NT2/D1 (cell line): ENCODE data around the gene ESAM.

ENCODE experiments used
- SUZ12 ChIP-seq: IDR thresholded peaks from 2 replicates; pipeline ENCODE4 v1.6.1; 2011; ENCODE audit not compliant: insufficient read length, insufficient read depth; ENCODE audit errors: extremely low read depth
- YY1 ChIP-seq: IDR thresholded peaks from 2 replicates; pipeline ENCODE4 v1.6.1; 2011; ENCODE audit not compliant: insufficient read length, insufficient read depth

DNA sequence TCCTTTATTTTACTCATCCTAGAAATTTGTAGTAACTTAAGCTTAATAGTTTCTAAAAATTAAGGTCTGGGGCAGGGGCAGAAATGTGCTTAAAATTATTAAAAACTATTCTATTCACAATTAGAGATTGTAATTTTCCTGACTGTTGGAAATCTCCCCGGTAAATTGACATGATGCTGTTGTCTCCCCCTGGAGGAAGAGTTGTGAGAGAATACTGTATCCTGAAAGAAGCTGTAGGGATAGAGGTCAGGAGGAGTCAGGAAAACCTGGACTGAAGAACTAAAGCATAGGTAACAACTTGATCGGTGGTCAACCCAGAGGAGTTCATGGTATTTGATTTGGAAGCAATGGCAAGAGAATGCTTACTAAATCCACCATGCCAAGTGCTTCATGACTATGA lies 16.2 kb upstream of the ESAM start:
- TF ChIP-seq SUZ12 (no peak), YY1 (no peak)
